ENCODE data around the gene TMEM54.

- TF ChIP-seq ZNF384 (IDR thresholded peaks at IDR 0.05) (no peak), SP1 (IDR thresholded peaks at IDR 0.05) (no peak), ARNT (IDR thresholded peaks at IDR 0.05) (no peak), FOXM1 (IDR thresholded peaks at IDR 0.05; ENCODE audit: borderline replicate concordance) (no peak), LEF1 (IDR thresholded peaks at IDR 0.05; ENCODE audit: borderline replicate concordance) (no peak), BHLHE40 (IDR thresholded peaks at IDR 0.05; ENCODE audit: borderline replicate concordance) (no peak), HDGF (IDR thresholded peaks at IDR 0.05; ENCODE audit: borderline replicate concordance) (no peak)
These were observed 41.3 kb downstream of the TMEM54 start for GRCh38 chr1:32859915-32860314.
